Measurements from ENCODE around the gene FIS1. TPM values are rescaled to one million over a fixed set of nuclear protein-coding genes. Genes with fewer than 3 reads are reported as not detected.

Gene FIS1
- total RNA-seq, 4 donors from 2014 or later = 118 to 223 (median 198) TPM

GRCh38 chr7:101233907-101234547, 10.9 kb downstream of the FIS1 start:
- Histone ChIP-seq H3K36me3 (peaks cover 28% of the 10 kb centered on the region), H3K27me3 (no peaks in the 10 kb centered on the region), H3K9me3 (no peaks in the 10 kb centered on the region), H3K27ac (no peak overlapping the region), H3K4me3 (no peak overlapping the region), H3K4me1 (peaks cover 30% of the 10 kb centered on the region)
- DNase-seq (ENCODE audit: low spot score in 2 of 2) = no peak
- no peak for TF ChIP-seq CTCF (IDR thresholded peaks at IDR 0.05)
- no peak for TF ChIP-seq EP300 (IDR thresholded peaks at IDR 0.05)
- TF ChIP-seq POLR2A (IDR thresholded peaks at IDR 0.05) = no peak
- no peak for TF ChIP-seq POLR2AphosphoS5 (IDR thresholded peaks at IDR 0.05)
- WGBS = 87% methylated on average over 10 of the region's 21 CpGs

- H3K9me3 ChIP-seq = no peaks in the 10 kb centered on the region
- peak overlapping the region; percentile 48 for H3K27ac ChIP-seq
- TF ChIP-seq EP300 (IDR thresholded peaks at IDR 0.05) = no peak
- no peaks in the 10 kb centered on the region for H3K27me3 ChIP-seq
- peaks cover 17% of the 10 kb centered on the region for H3K4me1 ChIP-seq
- DNase-seq (ENCODE audit: low spot score in 2 of 2) = no peak
- whole genome bisulfite sequencing = 35% methylated on average over 12 of the region's 52 CpGs
- H3K4me3 ChIP-seq = peak overlapping the region; percentile 50
- H3K36me3 ChIP-seq = peaks cover 33% of the 10 kb centered on the region
These were observed 12.6 kb downstream of the FIS1 start for GRCh38 chr7:101232141-101232850.

- Histone ChIP-seq H3K4me3 (peak overlapping the region; percentile 50), H3K4me1 (peaks cover 15% of the 10 kb centered on the region), H3K27me3 (no peaks in the 10 kb centered on the region), H3K36me3 (peaks cover 31% of the 10 kb centered on the region), H3K27ac (no peak overlapping the region), H3K9me3 (no peaks in the 10 kb centered on the region)
- no peak for TF ChIP-seq CTCF (IDR thresholded peaks at IDR 0.05)
- TF ChIP-seq POLR2AphosphoS5 (IDR thresholded peaks at IDR 0.05) = no peak
- no peak for TF ChIP-seq EP300 (IDR thresholded peaks at IDR 0.05)
- TF ChIP-seq POLR2A (IDR thresholded peaks at IDR 0.05) = no peak
- 82% methylated on average over 5 of the region's 7 CpGs for WGBS
- no peak for DNase-seq (ENCODE audit: low spot score in 2 of 2)
These were observed 13.2 kb downstream of the FIS1 start for GRCh38 chr7:101231644-101232043.

GRCh38 chr7:101226721-101227120, 18.2 kb downstream of the FIS1 start:
- H3K9me3 ChIP-seq = no peaks in the 10 kb centered on the region
- 68% methylated on average over 9 of the region's 9 CpGs for WGBS
- no peak for DNase-seq (ENCODE audit: low spot score in 2 of 2)
- peaks cover 2% of the 10 kb centered on the region for H3K4me1 ChIP-seq
- no peak overlapping the region for H3K27ac ChIP-seq
- H3K4me3 ChIP-seq = no peak overlapping the region
- peaks cover 60% of the 10 kb centered on the region for H3K36me3 ChIP-seq
- TF ChIP-seq POLR2AphosphoS5 (IDR thresholded peaks at IDR 0.05) = no peak
- no peaks in the 10 kb centered on the region for H3K27me3 ChIP-seq

- TF ChIP-seq EP300 (IDR thresholded peaks at IDR 0.05) (no peak), CTCF (IDR thresholded peaks at IDR 0.05) (no peak), POLR2A (IDR thresholded peaks at IDR 0.05) (no peak), POLR2AphosphoS5 (IDR thresholded peaks at IDR 0.05) (no peak)
- 98% methylated on average over 6 of the region's 6 CpGs for WGBS
These were observed 19.2 kb downstream of the FIS1 start for GRCh38 chr7:101225650-101226049.

GRCh38 chr7:101223528-101223927, 21.4 kb downstream of the FIS1 start:
- Histone ChIP-seq H3K9me3 (no peaks in the 10 kb centered on the region), H3K27me3 (no peaks in the 10 kb centered on the region), H3K4me1 (peaks cover 12% of the 10 kb centered on the region), H3K4me3 (no peak overlapping the region), H3K27ac (no peak overlapping the region), H3K36me3 (peaks cover 51% of the 10 kb centered on the region)
- 95% methylated on average over 13 of the region's 15 CpGs for WGBS
- TF ChIP-seq POLR2AphosphoS5 (IDR thresholded peaks at IDR 0.05) (no peak), EP300 (IDR thresholded peaks at IDR 0.05) (no peak), POLR2A (IDR thresholded peaks at IDR 0.05) (no peak), CTCF (IDR thresholded peaks at IDR 0.05) (no peak)
- no peak for DNase-seq (ENCODE audit: low spot score in 2 of 2)

More at GRCh38 chr7:101225650-101226049, 19.2 kb downstream of the FIS1 start:
- Histone ChIP-seq H3K36me3 (peaks cover 60% of the 10 kb centered on the region), H3K4me1 (no peaks in the 10 kb centered on the region), H3K4me3 (no peak overlapping the region), H3K9me3 (no peaks in the 10 kb centered on the region), H3K27me3 (no peaks in the 10 kb centered on the region), H3K27ac (no peak overlapping the region)
- DNase-seq (ENCODE audit: low spot score in 2 of 2) = no peak
